IMR-90 (cell line): Measurements from ENCODE around the gene ARV1. TPM values are rescaled to one million over a fixed set of nuclear protein-coding genes. Genes with fewer than 3 reads are reported as not detected.

Experiments used
- ATAC-seq: fragments of 200-7000 bp; cut with Tn5 transposase; 2 replicates; pipeline ENCODE4 v1.9.1; 2020; ENCODE audit warnings: low read depth, mild to moderate bottlenecking, moderate library complexity
- BruUV-seq: library from RNA; stranded (reverse); fragments of 400-500 nt; replicated peaks from 2 replicates; lab custom pipeline; 2021; lab: Mats Ljungman, UMichigan
- CTCF ChIA-PET: fragments of 300-600 bp; formaldehyde crosslinking; extraction: SDS; loops from one replicate; lab custom pipeline; 2021; ENCODE audit warnings: antibody characterized with exemption; lab: Yijun Ruan, JAX
- POLR2A ChIA-PET: fragments of 300-600 bp; sonication (Branson Sonifier 250); formaldehyde crosslinking; loops from one replicate; lab custom pipeline; 2022; ENCODE audit warnings: antibody characterized with exemption; ENCODE audit not compliant: unreplicated experiment; lab: Charles Lee
- DNase-seq: peaks from one replicate; pipeline ENCODE4 v3.0.0; 2013
- H2AFZ ChIP-seq: replicated peaks from 2 replicates; pipeline ENCODE3; 2013; ENCODE audit warnings: low read length, mild to moderate bottlenecking; ENCODE audit not compliant: poor library complexity
- H2AK5ac ChIP-seq: 2 replicates; pipeline ENCODE4 v1.6.1; 2013; ENCODE audit warnings: low read depth, low read length, inconsistent platforms
- H2AK9ac ChIP-seq: replicated peaks from 2 replicates; pipeline ENCODE3; 2013; ENCODE audit warnings: mild to moderate bottlenecking, low read depth, low read length, moderate library complexity; ENCODE audit not compliant: poor library complexity
- H2BK120ac ChIP-seq: 2 replicates; pipeline ENCODE4 v1.6.1; 2013; ENCODE audit warnings: low read depth, low read length, inconsistent platforms
- H2BK15ac ChIP-seq: 3 replicates; pipeline ENCODE4 v1.6.1; 2013; ENCODE audit warnings: low read depth, low read length, inconsistent platforms
- H2BK20ac ChIP-seq: 2 replicates; pipeline ENCODE4 v1.6.1; 2013; ENCODE audit warnings: low read depth, mild to moderate bottlenecking, inconsistent platforms, low read length, moderate library complexity
- H2BK5ac ChIP-seq: 2 replicates; pipeline ENCODE4 v1.6.1; 2013; ENCODE audit warnings: mild to moderate bottlenecking, low read depth, low read length, inconsistent platforms; ENCODE audit not compliant: poor library complexity, severe bottlenecking
- H3K14ac ChIP-seq: replicated peaks from 2 replicates; pipeline ENCODE4 v1.6.1; 2013; ENCODE audit warnings: low read depth, low read length, inconsistent platforms
- H3K18ac ChIP-seq: 2 replicates; pipeline ENCODE4 v1.6.1; 2013; ENCODE audit warnings: low read depth, low read length, control low read depth
- H3K23ac ChIP-seq: 2 replicates; pipeline ENCODE4 v1.6.1; 2013; ENCODE audit warnings: low read depth, low read length, inconsistent platforms
- H3K27ac ChIP-seq: 2 replicates; pipeline ENCODE4 v1.5.1; 2013; ENCODE audit warnings: mild to moderate bottlenecking, control low read depth, low read length; ENCODE audit not compliant: insufficient read depth
- H3K27me3 ChIP-seq: 2 replicates; pipeline ENCODE4 v1.6.1; 2013; ENCODE audit warnings: low read length; ENCODE audit not compliant: control insufficient read depth, insufficient read depth
- H3K36me3 ChIP-seq: 2 replicates; pipeline ENCODE4 v1.6.1; 2013; ENCODE audit warnings: low read length, mixed read lengths; ENCODE audit not compliant: control insufficient read depth, insufficient read depth
- H3K4ac ChIP-seq: 2 replicates; pipeline ENCODE4 v1.6.1; 2013; ENCODE audit warnings: low read depth, low read length, inconsistent platforms
- H3K4me1 ChIP-seq: 2 replicates; pipeline ENCODE4 v1.6.1; 2013; ENCODE audit warnings: low read length, mixed read lengths; ENCODE audit not compliant: control insufficient read depth, insufficient read depth
- H3K4me2 ChIP-seq: 2 replicates; pipeline ENCODE4 v1.6.1; 2013; ENCODE audit warnings: low read depth, mild to moderate bottlenecking, control low read depth, low read length, moderate library complexity
- H3K4me3 ChIP-seq: 2 replicates; pipeline ENCODE4 v1.5.1; 2013; ENCODE audit warnings: low read depth, mild to moderate bottlenecking, control low read depth, low read length, moderate library complexity; ENCODE audit not compliant: insufficient read depth
- H3K56ac ChIP-seq: 2 replicates; pipeline ENCODE4 v1.6.1; 2013; ENCODE audit warnings: low read length, inconsistent platforms; ENCODE audit not compliant: insufficient read depth; ENCODE audit errors: extremely low read depth
- H3K79me1 ChIP-seq, 2 experiments: 2 replicates each; pipeline ENCODE4 v1.6.1; 2013; ENCODE audit warnings: low read length in 2 of 2, inconsistent platforms in 1 of 2, low read depth in 1 of 2
- H3K9ac ChIP-seq: 2 replicates; pipeline ENCODE4 v1.6.1; 2013; ENCODE audit warnings: low read depth, low read length, control low read depth
- H3K9me1 ChIP-seq: 2 replicates; pipeline ENCODE4 v1.6.1; 2013; ENCODE audit warnings: low read length, inconsistent platforms; ENCODE audit not compliant: insufficient read depth
- H3K9me3 ChIP-seq: 2 replicates; pipeline ENCODE4 v1.6.1; 2013; ENCODE audit warnings: low read length; ENCODE audit not compliant: control insufficient read depth, insufficient read depth
- H4K20me1 ChIP-seq: 2 replicates; pipeline ENCODE4 v1.6.1; 2013; ENCODE audit warnings: low read length, inconsistent platforms; ENCODE audit not compliant: insufficient read depth
- H4K5ac ChIP-seq: 2 replicates; pipeline ENCODE4 v1.6.1; 2013; ENCODE audit warnings: mild to moderate bottlenecking, low read depth, low read length, control low read depth
- H4K8ac ChIP-seq, 2 experiments: 2 replicates each; pipeline ENCODE4 v1.6.1; 2013; ENCODE audit warnings: low read depth in 2 of 2, low read length in 2 of 2, control low read depth in 1 of 2, inconsistent platforms in 1 of 2
- H4K91ac ChIP-seq: 2 replicates; pipeline ENCODE4 v1.6.1; 2013; ENCODE audit warnings: low read depth, low read length, inconsistent platforms; ENCODE audit not compliant: insufficient read depth
- BHLHE40 ChIP-seq: fragments of 150-350 bp; IDR thresholded peaks from 2 replicates; pipeline ENCODE4 v1.6.1; 2016; ENCODE audit warnings: mild to moderate bottlenecking, low read depth, low read length
- CEBPB ChIP-seq: IDR thresholded peaks from 2 replicates; pipeline ENCODE4 v1.6.1; 2012; ENCODE audit warnings: low read depth, low read length, improper control_type of control experiment
- CHD1 ChIP-seq: IDR thresholded peaks from 2 replicates; pipeline ENCODE4 v1.6.1; 2012; ENCODE audit warnings: low read depth, low read length, improper control_type of control experiment
- FOS ChIP-seq: fragments of 150-350 bp; IDR thresholded peaks from 2 replicates; pipeline ENCODE4 v1.6.1; 2016; ENCODE audit warnings: low read depth, low read length
- MAFK ChIP-seq: IDR thresholded peaks from 2 replicates; pipeline ENCODE4 v1.6.1; 2012; ENCODE audit warnings: low read depth, low read length, improper control_type of control experiment
- MXI1 ChIP-seq: IDR thresholded peaks from 2 replicates; pipeline ENCODE4 v1.6.1; 2012; ENCODE audit warnings: low read depth, mild to moderate bottlenecking, low read length, moderate library complexity, borderline replicate concordance
- POLR2A ChIP-seq: IDR thresholded peaks from 2 replicates; pipeline ENCODE4 v1.6.1; 2012; ENCODE audit warnings: mild to moderate bottlenecking, low read depth, low read length
- RAD21 ChIP-seq: IDR thresholded peaks from 2 replicates; pipeline ENCODE4 v1.6.1; 2012; ENCODE audit warnings: low read length, improper control_type of control experiment
- RCOR1 ChIP-seq: IDR thresholded peaks from 2 replicates; pipeline ENCODE4 v1.6.1; 2012; ENCODE audit warnings: mild to moderate bottlenecking, low read length, improper control_type of control experiment; ENCODE audit not compliant: insufficient replicate concordance
- RFX5 ChIP-seq: IDR thresholded peaks from 2 replicates; pipeline ENCODE4 v1.8.0; 2012; ENCODE audit warnings: low read depth, mild to moderate bottlenecking, low read length, moderate library complexity
- SMC3 ChIP-seq: fragments of 150-350 bp; IDR thresholded peaks from 2 replicates; pipeline ENCODE4 v1.6.1; 2016; ENCODE audit warnings: low read depth, mild to moderate bottlenecking, antibody characterized with exemption, low read length, moderate library complexity
- WGBS, 2 experiments: methylation state at CpG; one replicate each; pipeline versions ENCODE4 v1.1.5 to v1.1.7; 2013; ENCODE audit warnings: missing lambda C conversion rate in 2 of 2; ENCODE audit not compliant: insufficient read length in 1 of 2; ENCODE audit errors: extremely low coverage in 2 of 2; 5-methylcytosine and 5-hydroxymethylcytosine counted together
- dilution Hi-C: fragments of 300-500 bp; cut with HindIII; formaldehyde crosslinking; loops from one replicate; pipeline ENCODE4 v1.14.3; 2018; ENCODE audit warnings: low sequenced_read_pairs; ENCODE audit not compliant: unreplicated experiment
- in situ Hi-C: fragments of 300-500 bp; cut with MboI; formaldehyde crosslinking; loops from 3 replicates; pipeline ENCODE4 v1.14.3; 2019; ENCODE audit warnings: low sequenced_read_pairs, inconsistent platforms, mixed read lengths
- intact Hi-C: fragments of 100-400 bp; cut with micrococcal nuclease; formaldehyde crosslinking; loops from 2 replicates; pipeline ENCODE4 v1.10.0; 2022
- polyA plus RNA-seq, 3 experiments: library from polyadenylated mRNA; depleted of rRNA; stranded (reverse); fragments of >200 nt; gene quantifications; 2 replicates each; pipeline ENCODE4 v1.2.3, GENCODE V29; 2012; ENCODE audit warnings: low replicate concordance in 1 of 3
- total RNA-seq: library from RNA; depleted of rRNA; stranded (reverse); fragments of >200 nt; gene quantifications from 2 replicates; pipeline ENCODE4 v1.2.3, GENCODE V29; 2012
- TF ChIP-seq, protein P1 (sequence below): conservative IDR thresholded peaks from 2 replicates; pipeline ENCODE4 v1.5.1; 2012; ENCODE audit warnings: mild to moderate bottlenecking, low read depth, low read length, improper control_type of control experiment
- TF ChIP-seq, protein P2 (sequence below): fragments of 150-350 bp; IDR thresholded peaks from 2 replicates; pipeline ENCODE4 v1.6.1; 2017; ENCODE audit warnings: mild to moderate bottlenecking, antibody characterized with exemption, low read length, low read depth

Gene ARV1
- total and polyA plus RNA-seq, 2 of the 4 experiments (the other 2 are of a cell fraction), result 19.0 to 22.9 TPM

DNA sequence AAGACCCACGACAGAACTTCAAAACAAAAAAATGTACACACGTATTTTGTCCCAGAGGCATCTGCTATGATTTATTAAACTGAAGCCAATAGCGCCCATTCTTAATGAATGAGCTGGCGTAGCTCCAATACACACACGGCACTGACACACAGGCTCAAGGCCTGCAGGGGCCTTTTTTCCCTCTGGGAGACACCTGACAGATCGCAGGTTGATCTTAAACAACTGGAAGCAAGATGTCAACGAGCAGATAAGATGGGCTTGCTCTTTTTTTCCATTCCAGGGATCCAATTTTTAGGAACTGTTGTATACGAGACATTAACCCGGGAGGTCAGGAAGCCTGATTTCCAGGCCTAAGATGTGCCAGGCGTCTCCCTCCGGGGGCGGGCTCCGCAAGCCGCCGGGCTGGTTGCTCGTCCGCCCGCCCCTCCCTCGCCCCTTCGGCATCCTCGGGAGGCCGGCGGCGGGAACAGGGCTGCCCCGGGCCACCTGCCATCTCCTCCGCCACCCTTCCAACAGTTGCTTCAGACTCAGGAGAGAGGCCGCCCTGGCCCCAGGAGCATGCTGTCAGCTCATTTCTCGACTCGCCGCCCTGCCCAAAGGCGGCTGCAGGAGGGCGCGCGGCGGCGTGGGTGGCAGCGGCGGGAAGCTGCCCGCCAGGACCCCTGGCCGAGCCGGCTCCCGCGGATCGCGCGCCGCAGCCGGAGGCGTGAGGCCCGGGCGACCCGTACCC lies 968 bp upstream of the ARV1 start:
- H2BK15ac ChIP-seq, result no peak overlapping the region
- no peak overlapping the region for H2BK5ac ChIP-seq
- peaks cover 2% of the 10 kb centered on the region; the same call in 1 of the 2 replicates for H3K9me1 ChIP-seq
- peak overlapping the region; percentile 15; the same call in 1 of the 2 replicates for H3K27ac ChIP-seq
- H3K4me3 ChIP-seq, result peak overlapping the region; percentile 57
- H2AK9ac ChIP-seq, result peak overlapping the region; percentile 85
- H2AFZ ChIP-seq, result peak overlapping the region; percentile 97
- no peak overlapping the region for H2BK20ac ChIP-seq
- H3K56ac ChIP-seq, result no peak overlapping the region
- 19% methylated on average over 5 of the region's 52 CpGs; no CpG with 5 or more reads in 1 of the 2 experiments for WGBS, 2 experiments
- in situ Hi-C loops (no loop called here), intact Hi-C loops (loop anchor here (1.0 to 5.0 kb wide), 6 partner anchors 41 to 336 kb away; partner anchors contain the start of genes C1orf198 and COG2), dilution Hi-C loops (no loop called here)
- peak; percentile 11 for DNase-seq
- BruUV-seq, result no TSS peak
- peak; percentile 12 for ATAC-seq
- H3K4me2 ChIP-seq, result peak overlapping the region; percentile 87
- no peak for TF ChIP-seq RCOR1
- no peak for TF ChIP-seq MAFK
- no peak for TF ChIP-seq RAD21
- no peak for TF ChIP-seq MXI1
- TF ChIP-seq CEBPB, result no peak
- no peak for TF ChIP-seq RFX5
- no peak for TF ChIP-seq FOS
- TF ChIP-seq, protein P1, sequence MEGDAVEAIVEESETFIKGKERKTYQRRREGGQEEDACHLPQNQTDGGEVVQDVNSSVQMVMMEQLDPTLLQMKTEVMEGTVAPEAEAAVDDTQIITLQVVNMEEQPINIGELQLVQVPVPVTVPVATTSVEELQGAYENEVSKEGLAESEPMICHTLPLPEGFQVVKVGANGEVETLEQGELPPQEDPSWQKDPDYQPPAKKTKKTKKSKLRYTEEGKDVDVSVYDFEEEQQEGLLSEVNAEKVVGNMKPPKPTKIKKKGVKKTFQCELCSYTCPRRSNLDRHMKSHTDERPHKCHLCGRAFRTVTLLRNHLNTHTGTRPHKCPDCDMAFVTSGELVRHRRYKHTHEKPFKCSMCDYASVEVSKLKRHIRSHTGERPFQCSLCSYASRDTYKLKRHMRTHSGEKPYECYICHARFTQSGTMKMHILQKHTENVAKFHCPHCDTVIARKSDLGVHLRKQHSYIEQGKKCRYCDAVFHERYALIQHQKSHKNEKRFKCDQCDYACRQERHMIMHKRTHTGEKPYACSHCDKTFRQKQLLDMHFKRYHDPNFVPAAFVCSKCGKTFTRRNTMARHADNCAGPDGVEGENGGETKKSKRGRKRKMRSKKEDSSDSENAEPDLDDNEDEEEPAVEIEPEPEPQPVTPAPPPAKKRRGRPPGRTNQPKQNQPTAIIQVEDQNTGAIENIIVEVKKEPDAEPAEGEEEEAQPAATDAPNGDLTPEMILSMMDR, result no peak
- no peak for TF ChIP-seq BHLHE40
- TF ChIP-seq CHD1, result no peak
- no peak for TF ChIP-seq POLR2A
- no peak for TF ChIP-seq SMC3
- TF ChIP-seq, protein P2, sequence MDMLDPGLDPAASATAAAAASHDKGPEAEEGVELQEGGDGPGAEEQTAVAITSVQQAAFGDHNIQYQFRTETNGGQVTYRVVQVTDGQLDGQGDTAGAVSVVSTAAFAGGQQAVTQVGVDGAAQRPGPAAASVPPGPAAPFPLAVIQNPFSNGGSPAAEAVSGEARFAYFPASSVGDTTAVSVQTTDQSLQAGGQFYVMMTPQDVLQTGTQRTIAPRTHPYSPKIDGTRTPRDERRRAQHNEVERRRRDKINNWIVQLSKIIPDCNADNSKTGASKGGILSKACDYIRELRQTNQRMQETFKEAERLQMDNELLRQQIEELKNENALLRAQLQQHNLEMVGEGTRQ, result no peak
- H3K36me3 ChIP-seq, result peaks cover 2% of the 10 kb centered on the region; the same call in 1 of the 2 replicates
- H3K27me3 ChIP-seq, result no peaks in the 10 kb centered on the region
- H3K4ac ChIP-seq, result no peak overlapping the region
- H4K8ac ChIP-seq, result 0 out of 4 replicates have a peak overlapping the region, but pooled peaks of 1 of the 2 experiments have one; percentile 47
- H2AK5ac ChIP-seq, result no peak overlapping the region
- H3K4me1 ChIP-seq, result peaks cover 4% of the 10 kb centered on the region
- H2BK120ac ChIP-seq, result no peak overlapping the region
- H3K9me3 ChIP-seq, result no peaks in the 10 kb centered on the region
- no peak overlapping the region for H3K18ac ChIP-seq
- H3K79me1 ChIP-seq, result peaks cover 33 to 41% of the 10 kb centered on the region in 2 experiments
- no peak overlapping the region for H4K91ac ChIP-seq
- CTCF ChIA-PET, result interaction anchor here (0.5 to 1.2 kb wide), 3 partner anchors 22 to 599 kb away, joined by 3 to 4 read pairs (median 3); no protein-coding TSS in a partner anchor
- H3K9ac ChIP-seq, result peak overlapping the region; percentile 42; the same call in 1 of the 2 replicates
- no peak overlapping the region for H4K5ac ChIP-seq
- H4K20me1 ChIP-seq, result no peaks in the 10 kb centered on the region
- H3K23ac ChIP-seq, result no peak overlapping the region
- H3K14ac ChIP-seq, result no peak overlapping the region
- POLR2A ChIA-PET, result no interaction called here
